ENCODE data around the gene VAMP4.

VAMP4 gene

GRCh38 chr1:171769171-171769570 is 27.3 kb upstream of the VAMP4 start:
- TF ChIP-seq, protein P1, sequence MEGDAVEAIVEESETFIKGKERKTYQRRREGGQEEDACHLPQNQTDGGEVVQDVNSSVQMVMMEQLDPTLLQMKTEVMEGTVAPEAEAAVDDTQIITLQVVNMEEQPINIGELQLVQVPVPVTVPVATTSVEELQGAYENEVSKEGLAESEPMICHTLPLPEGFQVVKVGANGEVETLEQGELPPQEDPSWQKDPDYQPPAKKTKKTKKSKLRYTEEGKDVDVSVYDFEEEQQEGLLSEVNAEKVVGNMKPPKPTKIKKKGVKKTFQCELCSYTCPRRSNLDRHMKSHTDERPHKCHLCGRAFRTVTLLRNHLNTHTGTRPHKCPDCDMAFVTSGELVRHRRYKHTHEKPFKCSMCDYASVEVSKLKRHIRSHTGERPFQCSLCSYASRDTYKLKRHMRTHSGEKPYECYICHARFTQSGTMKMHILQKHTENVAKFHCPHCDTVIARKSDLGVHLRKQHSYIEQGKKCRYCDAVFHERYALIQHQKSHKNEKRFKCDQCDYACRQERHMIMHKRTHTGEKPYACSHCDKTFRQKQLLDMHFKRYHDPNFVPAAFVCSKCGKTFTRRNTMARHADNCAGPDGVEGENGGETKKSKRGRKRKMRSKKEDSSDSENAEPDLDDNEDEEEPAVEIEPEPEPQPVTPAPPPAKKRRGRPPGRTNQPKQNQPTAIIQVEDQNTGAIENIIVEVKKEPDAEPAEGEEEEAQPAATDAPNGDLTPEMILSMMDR (conservative IDR thresholded peaks at IDR 0.05; ENCODE audit: low read depth, low read length): no peak
- no peak for DNase-seq (ENCODE audit: low read depth)
- no peak overlapping the region for H3K4me3 ChIP-seq (ENCODE audit: low read depth, low read length)

- H3K4me3 ChIP-seq (ENCODE audit: low read depth, low read length): no peak overlapping the region
- DNase-seq (ENCODE audit: low read depth): no peak
- TF ChIP-seq, protein P1 (conservative IDR thresholded peaks at IDR 0.05; ENCODE audit: low read depth, low read length): no peak
These were observed 21.9 kb upstream of the VAMP4 start for GRCh38 chr1:171763764-171764163.

GRCh38 chr1:171762143-171762563 is 20.3 kb upstream of the VAMP4 start:
- TF ChIP-seq, protein P1 (conservative IDR thresholded peaks at IDR 0.05; ENCODE audit: low read depth, low read length): no peak
- DNase-seq (ENCODE audit: low read depth): no peak
- H3K4me3 ChIP-seq (ENCODE audit: low read depth, low read length): no peak overlapping the region

DNA sequence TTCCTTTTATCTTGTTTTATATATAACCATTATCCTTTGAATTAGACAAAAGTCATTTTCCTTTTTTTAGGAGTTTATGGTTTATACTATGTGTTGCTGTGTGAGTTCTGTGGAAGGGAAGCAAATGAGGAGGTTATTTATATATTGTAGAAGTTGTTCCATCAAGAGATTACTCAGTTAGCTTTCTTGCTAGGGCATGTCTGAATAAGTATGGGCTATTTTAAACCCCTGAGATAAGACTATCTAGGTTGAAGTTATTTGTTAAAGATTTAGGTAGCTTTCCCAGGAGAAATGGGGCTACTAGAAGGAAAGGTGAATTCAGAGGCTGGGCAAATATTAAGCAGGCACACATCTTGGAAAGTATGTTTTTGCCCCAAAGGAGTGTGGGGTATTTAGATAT is 16.1 kb upstream of the VAMP4 start:
- DNase-seq (ENCODE audit: low read depth): no peak
- no peak overlapping the region for H3K4me3 ChIP-seq (ENCODE audit: low read depth, low read length)
- TF ChIP-seq, protein P1 (conservative IDR thresholded peaks at IDR 0.05; ENCODE audit: low read depth, low read length): no peak

DNA sequence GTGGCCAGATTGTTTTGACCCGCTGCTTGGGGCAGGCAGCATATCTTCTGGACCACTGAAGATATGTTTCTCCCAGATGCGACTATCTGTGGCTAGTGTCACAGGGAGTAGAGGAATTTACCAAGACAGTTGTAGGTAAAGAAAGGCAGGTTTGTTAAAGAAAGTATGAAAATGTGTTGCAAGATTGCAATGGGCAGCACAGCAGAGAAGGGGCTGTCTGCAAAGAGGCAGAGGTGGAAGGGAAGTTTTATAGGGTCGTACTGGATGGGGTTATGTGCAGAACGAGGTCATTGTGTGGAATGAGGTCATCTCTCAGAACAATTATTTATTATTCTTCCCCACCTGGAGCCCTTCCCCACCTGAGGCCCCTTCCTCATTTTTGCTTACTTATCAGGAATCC is 15.0 kb upstream of the VAMP4 start:
- H3K4me3 ChIP-seq (ENCODE audit: low read depth, low read length): no peak overlapping the region
- no peak for DNase-seq (ENCODE audit: low read depth)
- TF ChIP-seq, protein P1 (conservative IDR thresholded peaks at IDR 0.05; ENCODE audit: low read depth, low read length): no peak

- H3K4me3 ChIP-seq (ENCODE audit: low read depth, low read length): no peak overlapping the region
- DNase-seq (ENCODE audit: low read depth): peak; percentile 55
- TF ChIP-seq, protein P1 (conservative IDR thresholded peaks at IDR 0.05; ENCODE audit: low read depth, low read length): no peak
These were observed 13.1 kb upstream of the VAMP4 start for GRCh38 chr1:171754971-171755370.

DNA sequence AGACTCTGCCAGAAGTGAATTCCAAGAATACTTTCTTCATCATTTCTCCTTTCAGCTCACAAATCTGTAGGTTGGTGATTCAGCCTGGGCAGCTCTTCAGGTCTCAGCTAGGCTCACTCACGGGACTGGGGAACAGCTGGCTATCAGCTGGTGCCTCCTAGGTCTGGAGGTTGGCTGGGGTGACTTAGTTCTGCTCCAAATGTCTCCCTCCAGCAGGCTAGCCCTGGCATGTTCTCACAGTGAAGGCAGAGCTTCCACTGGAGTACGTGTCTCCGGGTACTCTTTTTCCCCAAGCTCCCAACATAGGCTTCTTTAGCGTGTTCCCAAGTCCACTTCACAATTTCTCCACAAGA is 12.5 kb upstream of the VAMP4 start:
- TF ChIP-seq, protein P1 (conservative IDR thresholded peaks at IDR 0.05; ENCODE audit: low read depth, low read length): no peak
- no peak overlapping the region for H3K4me3 ChIP-seq (ENCODE audit: low read depth, low read length)
- DNase-seq (ENCODE audit: low read depth): peak; percentile 73
